Measurements from ENCODE around the gene RTN4RL2.

The RTN4RL2 gene

GRCh38 chr11:57502870-57503269 is 42.5 kb downstream of the RTN4RL2 start:
- Histone ChIP-seq H3K9me2 (replicated peaks; ENCODE audit: insufficient read depth, low read length) (no peaks in the 10 kb centered on the region), H3K36me3 (ENCODE audit: low read length) (0 out of 2 replicates have a peak, but pooled peaks cover 3% of the 10 kb centered on the region), H3K4me2 (ENCODE audit: low read depth, low read length, poor library complexity, severe bottlenecking) (no peak overlapping the region), H3K27ac (ENCODE audit: low read depth, low read length) (no peak overlapping the region), H2AFZ (ENCODE audit: low read depth, low read length, severe bottlenecking) (no peak overlapping the region), H4K20me1 (ENCODE audit: low read depth, low read length) (no peaks in the 10 kb centered on the region), H3K9me3 (ENCODE audit: insufficient read depth, low read length) (no peaks in the 10 kb centered on the region), H3K9ac (ENCODE audit: low read length) (no peak overlapping the region), H3K79me2 (ENCODE audit: insufficient read depth, low read length) (peaks cover 20% of the 10 kb centered on the region; the same call in 1 of the 2 replicates), H3K27me3 (ENCODE audit: low read length) (no peaks in the 10 kb centered on the region), H3K4me3 (ENCODE audit: insufficient read depth, low read length, poor library complexity, severe bottlenecking) (no peak overlapping the region), H3F3A (ENCODE audit: insufficient read depth) (no peaks in the 10 kb centered on the region)
- TF ChIP-seq EZH2phosphoT487 (conservative IDR thresholded peaks at IDR 0.05; ENCODE audit: low read length) = no peak
- TF ChIP-seq, protein P1, sequence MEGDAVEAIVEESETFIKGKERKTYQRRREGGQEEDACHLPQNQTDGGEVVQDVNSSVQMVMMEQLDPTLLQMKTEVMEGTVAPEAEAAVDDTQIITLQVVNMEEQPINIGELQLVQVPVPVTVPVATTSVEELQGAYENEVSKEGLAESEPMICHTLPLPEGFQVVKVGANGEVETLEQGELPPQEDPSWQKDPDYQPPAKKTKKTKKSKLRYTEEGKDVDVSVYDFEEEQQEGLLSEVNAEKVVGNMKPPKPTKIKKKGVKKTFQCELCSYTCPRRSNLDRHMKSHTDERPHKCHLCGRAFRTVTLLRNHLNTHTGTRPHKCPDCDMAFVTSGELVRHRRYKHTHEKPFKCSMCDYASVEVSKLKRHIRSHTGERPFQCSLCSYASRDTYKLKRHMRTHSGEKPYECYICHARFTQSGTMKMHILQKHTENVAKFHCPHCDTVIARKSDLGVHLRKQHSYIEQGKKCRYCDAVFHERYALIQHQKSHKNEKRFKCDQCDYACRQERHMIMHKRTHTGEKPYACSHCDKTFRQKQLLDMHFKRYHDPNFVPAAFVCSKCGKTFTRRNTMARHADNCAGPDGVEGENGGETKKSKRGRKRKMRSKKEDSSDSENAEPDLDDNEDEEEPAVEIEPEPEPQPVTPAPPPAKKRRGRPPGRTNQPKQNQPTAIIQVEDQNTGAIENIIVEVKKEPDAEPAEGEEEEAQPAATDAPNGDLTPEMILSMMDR (IDR thresholded peaks at IDR 0.05; ENCODE audit: insufficient read depth, low read length, poor library complexity, severe bottlenecking) = no peak

DNA sequence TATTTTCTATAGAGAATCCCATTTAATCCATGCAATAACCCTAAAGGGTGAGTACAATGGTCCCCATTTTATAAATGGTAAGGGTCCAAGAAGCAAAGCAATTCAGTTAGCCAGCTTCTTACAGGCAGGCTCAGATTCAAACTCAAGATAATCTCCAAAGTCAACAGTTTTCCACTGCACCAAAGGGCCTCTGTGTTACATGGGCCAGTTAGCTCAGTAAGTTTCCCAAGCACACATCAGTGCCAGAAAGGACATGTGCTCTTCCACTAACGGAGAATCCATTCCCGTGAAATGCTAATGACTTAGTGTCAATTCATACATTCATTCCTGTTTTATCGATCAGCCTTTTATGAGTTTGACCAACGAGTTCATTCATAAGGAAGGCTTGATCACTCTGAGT is 44.2 kb downstream of the RTN4RL2 start:
- H3K4me3 ChIP-seq (ENCODE audit: insufficient read depth, low read length, poor library complexity, severe bottlenecking) = no peak overlapping the region
- H3F3A ChIP-seq (ENCODE audit: insufficient read depth) = no peaks in the 10 kb centered on the region
- TF ChIP-seq, protein P1 (IDR thresholded peaks at IDR 0.05; ENCODE audit: insufficient read depth, low read length, poor library complexity, severe bottlenecking) = no peak
- TF ChIP-seq EZH2phosphoT487 (conservative IDR thresholded peaks at IDR 0.05; ENCODE audit: low read length) = no peak
- no peak overlapping the region for H2AFZ ChIP-seq (ENCODE audit: low read depth, low read length, severe bottlenecking)
- H4K20me1 ChIP-seq (ENCODE audit: low read depth, low read length) = no peaks in the 10 kb centered on the region
- no peaks in the 10 kb centered on the region for H3K27me3 ChIP-seq (ENCODE audit: low read length)
- no peak overlapping the region for H3K4me2 ChIP-seq (ENCODE audit: low read depth, low read length, poor library complexity, severe bottlenecking)
- no peaks in the 10 kb centered on the region for H3K9me2 ChIP-seq (replicated peaks; ENCODE audit: insufficient read depth, low read length)
- H3K79me2 ChIP-seq (ENCODE audit: insufficient read depth, low read length) = peaks cover 30% of the 10 kb centered on the region; the same call in 1 of the 2 replicates
- 0 out of 2 replicates have a peak, but pooled peaks cover 3% of the 10 kb centered on the region for H3K36me3 ChIP-seq (ENCODE audit: low read length)
- no peaks in the 10 kb centered on the region for H3K9me3 ChIP-seq (ENCODE audit: insufficient read depth, low read length)
- no peak overlapping the region for H3K9ac ChIP-seq (ENCODE audit: low read length)
- no peak overlapping the region for H3K27ac ChIP-seq (ENCODE audit: low read depth, low read length)

- no peaks in the 10 kb centered on the region for H3K9me3 ChIP-seq (ENCODE audit: insufficient read depth, low read length)
- H3K9me2 ChIP-seq (replicated peaks; ENCODE audit: insufficient read depth, low read length) = no peaks in the 10 kb centered on the region
- H3K36me3 ChIP-seq (ENCODE audit: low read length) = 0 out of 2 replicates have a peak, but pooled peaks cover 3% of the 10 kb centered on the region
- peaks cover 2% of the 10 kb centered on the region for H3F3A ChIP-seq (ENCODE audit: insufficient read depth)
- no peaks in the 10 kb centered on the region for H4K20me1 ChIP-seq (ENCODE audit: low read depth, low read length)
- H3K9ac ChIP-seq (ENCODE audit: low read length) = no peak overlapping the region
- H3K4me3 ChIP-seq (ENCODE audit: insufficient read depth, low read length, poor library complexity, severe bottlenecking) = no peak overlapping the region
- no peak for TF ChIP-seq EZH2phosphoT487 (conservative IDR thresholded peaks at IDR 0.05; ENCODE audit: low read length)
- TF ChIP-seq, protein P1 (IDR thresholded peaks at IDR 0.05; ENCODE audit: insufficient read depth, low read length, poor library complexity, severe bottlenecking) = no peak
- peaks cover 30% of the 10 kb centered on the region; the same call in 1 of the 2 replicates for H3K79me2 ChIP-seq (ENCODE audit: insufficient read depth, low read length)
- H2AFZ ChIP-seq (ENCODE audit: low read depth, low read length, severe bottlenecking) = no peak overlapping the region
- H3K27ac ChIP-seq (ENCODE audit: low read depth, low read length) = no peak overlapping the region
- no peak overlapping the region for H3K4me2 ChIP-seq (ENCODE audit: low read depth, low read length, poor library complexity, severe bottlenecking)
- H3K27me3 ChIP-seq (ENCODE audit: low read length) = no peaks in the 10 kb centered on the region
Measured at GRCh38 chr11:57506522-57506921, 46.2 kb downstream of the RTN4RL2 start.

All from SU-DHL-6 (cell line).